ENCODE measurements around the gene OXCT2.
A peak's percentile ranks its signal among the peaks of the same experiment; 100 is the strongest.

Gene OXCT2

GRCh38 chr1:39733161-39733560, 38.0 kb downstream of the OXCT2 start:
- no peak for DNase-seq (ENCODE audit: low spot score)

GRCh38 chr1:39732730-39733129, 38.4 kb downstream of the OXCT2 start:
- no peak for DNase-seq (ENCODE audit: low spot score)

- DNase-seq (ENCODE audit: low spot score): no peak
These were observed 41.3 kb downstream of the OXCT2 start for GRCh38 chr1:39729842-39730241.

GRCh38 chr1:39729030-39729429, 42.1 kb downstream of the OXCT2 start:
- DNase-seq (ENCODE audit: low spot score): no peak

- no peak for DNase-seq (ENCODE audit: low spot score)
These were observed 43.2 kb downstream of the OXCT2 start for GRCh38 chr1:39727932-39728317.

GRCh38 chr1:39727221-39727931, 43.8 kb downstream of the OXCT2 start:
- no peak for DNase-seq (ENCODE audit: low spot score)

- DNase-seq (ENCODE audit: low spot score): no peak
These were observed 44.5 kb downstream of the OXCT2 start for GRCh38 chr1:39726600-39726999.

GRCh38 chr1:39722495-39722894, 48.7 kb downstream of the OXCT2 start:
- DNase-seq (ENCODE audit: low spot score): no peak

- no peak for DNase-seq (ENCODE audit: low spot score)
These were observed 49.5 kb downstream of the OXCT2 start for GRCh38 chr1:39721664-39722063.

GRCh38 chr1:39720094-39720999, 50.8 kb downstream of the OXCT2 start:
- peak; percentile 35 for DNase-seq (ENCODE audit: low spot score)
